HG03159 (cell line): Measurements from ENCODE around the gene ESRRA.
"Not testable (repeated sequence)": the region's sequence is repeated elsewhere in the genome, so short reads cannot be mapped to it uniquely, and the experiment has no call there.

Source experiments
- ATAC-seq: cut with Tn5 transposase; IDR thresholded peaks from one replicate; pipeline ENCODE4 v1.9.1; 2021; ENCODE audit warnings: mild to moderate bottlenecking, moderate library complexity; ENCODE audit not compliant: unreplicated experiment

Gene ESRRA

DNA sequence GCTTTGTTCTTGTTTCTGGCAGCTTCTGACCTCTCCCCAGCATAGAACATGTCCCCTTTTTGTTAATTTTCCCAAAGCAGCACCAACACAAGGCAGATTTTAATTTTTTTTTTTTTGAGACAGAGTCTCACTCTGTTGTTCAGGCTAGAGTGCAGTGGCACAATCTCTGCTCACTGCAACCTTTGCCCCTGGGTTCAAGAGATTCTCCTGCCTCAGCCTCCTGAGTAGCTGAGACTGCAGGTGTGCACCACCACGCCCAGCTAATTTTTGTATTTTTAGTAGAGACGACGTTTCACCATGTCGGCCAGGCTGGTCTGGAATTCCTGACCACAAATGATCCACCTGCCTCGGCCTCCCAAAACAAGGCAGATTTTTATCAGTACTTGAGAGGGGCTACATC lies 2.5 kb downstream of the ESRRA start:
- not testable (repeated sequence) for ATAC-seq

DNA sequence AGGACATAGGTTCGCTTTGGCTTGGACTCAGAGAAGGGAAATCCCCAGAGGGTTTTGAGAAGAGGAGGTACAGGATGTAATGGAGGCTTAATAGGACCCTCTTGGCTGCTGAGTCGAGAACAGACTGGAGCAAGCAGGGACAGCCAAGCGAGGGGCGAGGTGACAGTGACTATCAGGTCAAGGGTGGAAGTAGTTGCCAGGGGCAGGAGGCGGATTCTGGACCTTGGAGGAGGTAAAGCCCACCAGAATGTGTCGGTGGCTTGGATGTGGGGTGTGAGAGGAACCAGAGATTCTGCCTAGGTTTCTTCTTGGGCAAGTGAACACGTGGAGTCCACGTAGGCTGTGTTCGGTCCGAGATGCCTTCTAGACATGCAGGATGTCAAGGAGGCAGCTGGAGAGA lies 7.6 kb downstream of the ESRRA start:
- no peak for ATAC-seq

DNA sequence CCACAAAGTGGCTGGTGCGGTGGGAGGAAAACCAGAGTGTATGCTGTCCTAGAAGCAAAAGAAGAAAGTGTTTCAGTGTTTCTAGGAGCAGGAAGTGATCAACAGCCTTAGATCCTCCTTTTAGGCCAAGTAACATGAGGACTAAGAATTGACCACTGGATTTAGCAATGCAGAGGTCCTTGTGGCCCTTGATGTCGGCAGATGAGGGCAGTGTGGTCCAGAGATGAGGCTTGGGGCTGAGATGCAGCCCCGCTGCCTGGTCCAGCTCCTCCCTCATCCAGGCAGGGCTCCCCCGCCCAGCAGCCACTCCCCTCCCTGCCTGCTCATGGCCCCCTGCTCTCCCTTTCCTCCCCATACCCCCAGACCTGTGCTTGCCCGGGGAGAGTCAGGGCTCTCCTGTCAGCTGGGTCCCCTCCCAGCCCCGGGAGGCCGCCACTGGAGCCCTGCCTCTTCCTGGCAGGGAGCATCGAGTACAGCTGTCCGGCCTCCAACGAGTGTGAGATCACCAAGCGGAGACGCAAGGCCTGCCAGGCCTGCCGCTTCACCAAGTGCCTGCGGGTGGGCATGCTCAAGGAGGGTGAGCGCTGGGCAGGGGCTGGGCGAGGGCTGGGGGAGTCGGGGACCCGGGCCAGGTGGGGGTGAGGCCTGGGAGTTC lies 8.3 kb downstream of the ESRRA start:
- ATAC-seq = no peak

DNA sequence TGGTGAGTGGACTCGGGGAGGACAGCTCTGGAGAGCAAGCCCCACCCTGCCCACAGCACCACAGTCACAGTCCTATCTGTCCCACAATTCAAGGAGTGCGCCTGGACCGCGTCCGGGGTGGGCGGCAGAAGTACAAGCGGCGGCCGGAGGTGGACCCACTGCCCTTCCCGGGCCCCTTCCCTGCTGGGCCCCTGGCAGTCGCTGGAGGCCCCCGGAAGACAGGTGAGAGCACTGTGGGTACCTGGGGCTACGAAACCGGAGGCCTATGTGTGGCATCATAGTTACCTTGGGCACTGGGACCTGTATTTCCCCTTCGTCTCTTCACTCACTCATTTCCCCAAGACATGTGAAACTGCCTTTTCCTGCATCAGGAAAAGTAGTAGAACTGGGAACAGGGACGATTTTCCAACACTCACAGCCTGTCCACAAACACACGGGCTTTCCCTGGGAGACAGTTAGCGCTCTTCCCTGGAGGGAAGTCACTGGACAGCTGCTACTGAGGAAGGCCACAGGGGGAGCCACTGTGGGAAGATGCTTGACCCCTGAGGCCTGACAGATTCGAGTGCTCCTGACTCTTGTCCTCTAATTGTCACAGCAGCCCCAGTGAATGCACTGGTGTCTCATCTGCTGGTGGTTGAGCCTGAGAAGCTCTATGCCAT lies 9.0 kb downstream of the ESRRA start:
- no peak for ATAC-seq

DNA sequence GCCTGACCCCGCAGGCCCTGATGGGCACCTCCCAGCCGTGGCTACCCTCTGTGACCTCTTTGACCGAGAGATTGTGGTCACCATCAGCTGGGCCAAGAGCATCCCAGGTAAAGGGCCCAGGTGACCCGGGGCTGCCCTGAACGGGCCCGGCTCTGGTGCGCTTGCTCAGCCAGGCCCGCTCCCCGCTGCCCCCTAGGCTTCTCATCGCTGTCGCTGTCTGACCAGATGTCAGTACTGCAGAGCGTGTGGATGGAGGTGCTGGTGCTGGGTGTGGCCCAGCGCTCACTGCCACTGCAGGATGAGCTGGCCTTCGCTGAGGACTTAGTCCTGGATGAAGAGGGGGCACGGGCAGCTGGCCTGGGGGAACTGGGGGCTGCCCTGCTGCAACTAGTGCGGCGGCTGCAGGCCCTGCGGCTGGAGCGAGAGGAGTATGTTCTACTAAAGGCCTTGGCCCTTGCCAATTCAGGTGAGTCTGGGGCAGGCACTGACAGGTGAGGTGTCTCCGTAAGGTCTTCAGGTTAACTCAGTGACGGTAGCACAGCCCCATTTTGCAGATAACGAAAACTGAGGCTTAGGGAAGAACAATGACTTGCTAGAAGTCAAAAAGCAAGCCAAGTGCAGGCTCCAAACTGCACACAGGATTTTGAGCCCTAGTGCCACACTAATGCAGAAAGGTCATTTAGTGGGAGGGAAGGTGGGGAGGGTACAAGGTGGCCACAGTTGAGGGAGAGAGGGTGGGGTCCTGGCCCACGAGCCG lies 9.7 kb downstream of the ESRRA start:
- ATAC-seq = no peak

DNA sequence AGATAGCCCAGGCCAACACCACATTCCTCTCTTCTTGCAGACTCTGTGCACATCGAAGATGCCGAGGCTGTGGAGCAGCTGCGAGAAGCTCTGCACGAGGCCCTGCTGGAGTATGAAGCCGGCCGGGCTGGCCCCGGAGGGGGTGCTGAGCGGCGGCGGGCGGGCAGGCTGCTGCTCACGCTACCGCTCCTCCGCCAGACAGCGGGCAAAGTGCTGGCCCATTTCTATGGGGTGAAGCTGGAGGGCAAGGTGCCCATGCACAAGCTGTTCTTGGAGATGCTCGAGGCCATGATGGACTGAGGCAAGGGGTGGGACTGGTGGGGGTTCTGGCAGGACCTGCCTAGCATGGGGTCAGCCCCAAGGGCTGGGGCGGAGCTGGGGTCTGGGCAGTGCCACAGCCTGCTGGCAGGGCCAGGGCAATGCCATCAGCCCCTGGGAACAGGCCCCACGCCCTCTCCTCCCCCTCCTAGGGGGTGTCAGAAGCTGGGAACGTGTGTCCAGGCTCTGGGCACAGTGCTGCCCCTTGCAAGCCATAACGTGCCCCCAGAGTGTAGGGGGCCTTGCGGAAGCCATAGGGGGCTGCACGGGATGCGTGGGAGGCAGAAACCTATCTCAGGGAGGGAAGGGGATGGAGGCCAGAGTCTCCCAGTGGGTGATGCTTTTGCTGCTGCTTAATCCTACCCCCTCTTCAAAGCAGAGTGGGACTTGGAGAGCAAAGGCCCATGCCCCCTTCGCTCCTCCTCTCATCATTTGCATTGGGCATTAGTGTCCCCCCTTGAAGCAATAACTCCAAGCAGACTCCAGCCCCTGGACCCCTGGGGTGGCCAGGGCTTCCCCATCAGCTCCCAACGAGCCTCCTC lies 10.6 kb downstream of the ESRRA start:
- not testable (repeated sequence) for ATAC-seq

DNA sequence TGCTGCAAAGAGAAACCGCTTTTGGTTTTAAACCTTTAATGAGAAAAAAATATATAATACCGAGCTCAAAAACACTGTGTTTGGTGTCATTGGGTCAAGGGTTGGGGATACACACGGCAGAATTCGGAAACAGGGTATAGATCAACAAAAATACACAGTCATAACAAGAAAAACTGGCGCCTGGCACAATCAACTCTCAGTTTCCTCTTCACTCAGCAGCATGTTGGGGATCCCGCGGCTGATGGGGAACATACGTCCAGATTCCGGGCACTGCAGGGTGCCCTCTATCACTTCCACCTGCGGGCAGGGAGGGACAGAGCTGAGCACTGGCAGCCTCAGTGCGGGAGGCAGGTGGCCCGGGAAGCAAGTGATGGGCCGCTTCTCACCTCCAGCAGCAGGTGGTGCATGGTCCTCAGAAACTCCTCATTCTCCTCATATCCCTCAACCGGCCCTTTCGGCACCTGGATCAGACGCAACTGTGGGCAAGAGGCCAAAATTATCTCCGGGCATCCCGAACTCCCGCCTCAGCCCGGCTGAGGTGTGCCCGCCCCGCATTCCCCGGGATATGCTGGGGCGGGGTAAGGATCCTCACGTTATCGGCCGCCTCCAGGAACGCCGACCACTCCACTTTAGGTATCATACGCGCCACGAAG lies 11.5 kb downstream of the ESRRA start:
- no peak for ATAC-seq

DNA sequence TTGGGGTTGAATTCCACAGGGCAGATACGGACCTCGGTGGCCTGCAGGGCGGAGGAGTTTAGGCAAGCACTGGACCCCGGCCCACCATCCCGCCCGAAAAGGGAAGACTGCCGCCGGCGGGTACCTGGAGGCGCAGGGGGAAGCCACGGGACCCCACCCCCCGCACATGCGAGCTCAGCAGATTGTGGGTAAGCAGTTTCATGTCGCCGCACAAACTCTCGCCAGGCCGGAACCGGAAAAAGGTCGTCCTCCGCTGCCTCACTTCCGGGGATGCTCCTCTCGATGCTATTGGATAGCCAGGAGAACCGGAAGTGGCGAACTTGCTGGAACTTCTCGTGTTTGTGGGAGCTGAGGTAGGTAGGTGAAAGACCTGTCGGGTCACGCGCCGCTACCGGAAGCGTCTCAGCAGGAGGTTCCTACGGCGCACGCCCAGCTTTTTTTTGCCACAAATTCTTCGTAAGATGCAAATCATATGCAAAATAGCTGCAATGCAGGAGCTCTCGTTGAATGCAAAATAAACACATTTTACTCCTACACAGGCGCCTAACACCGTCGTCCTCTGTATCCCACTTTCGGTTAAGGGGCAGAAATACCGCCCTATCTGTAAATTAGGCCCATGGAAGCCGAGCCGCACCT lies 12.1 kb downstream of the ESRRA start, which contains the start of gene TRMT112:
Gene TRMT112 (minus strand): TSS at position 235 of the 636 bp plus-strand sequence. CDS start 33 bp downstream, at position 202.
- peak; percentile 60 for ATAC-seq

DNA sequence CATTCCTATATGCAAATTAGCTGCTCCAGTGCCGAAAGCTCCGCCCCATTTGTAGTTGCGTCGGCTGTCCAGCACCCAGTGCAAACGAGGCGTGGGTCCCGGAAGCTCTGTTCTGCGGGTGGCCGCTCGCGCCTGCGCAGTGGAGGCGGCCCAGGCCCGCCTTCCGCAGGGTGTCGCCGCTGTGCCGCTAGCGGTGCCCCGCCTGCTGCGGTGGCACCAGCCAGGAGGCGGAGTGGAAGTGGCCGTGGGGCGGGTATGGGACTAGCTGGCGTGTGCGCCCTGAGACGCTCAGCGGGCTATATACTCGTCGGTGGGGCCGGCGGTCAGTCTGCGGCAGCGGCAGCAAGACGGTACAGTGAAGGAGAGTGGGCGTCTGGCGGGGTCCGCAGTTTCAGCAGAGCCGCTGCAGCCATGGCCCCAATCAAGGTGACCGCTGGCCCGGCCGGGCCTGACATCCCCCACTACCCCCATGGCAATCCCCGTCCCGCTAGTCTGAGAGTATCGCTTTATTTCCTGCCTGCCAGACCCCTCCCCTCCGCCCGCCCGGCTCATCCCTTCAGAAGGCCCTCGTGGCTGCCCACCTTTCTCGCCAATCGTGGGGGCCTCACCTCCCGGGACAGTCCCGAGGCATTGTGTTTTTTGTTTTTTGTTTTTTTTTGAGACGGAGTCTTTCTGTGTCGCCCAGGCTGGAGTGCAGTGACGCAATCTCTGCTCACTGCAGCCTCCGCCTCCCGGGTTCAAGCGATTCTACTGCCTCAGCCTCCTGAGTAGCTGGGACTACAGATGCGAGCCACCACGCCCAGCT lies 12.8 kb downstream of the ESRRA start, which contains the start of gene PRDX5:
Gene PRDX5 (plus strand): TSS at position 161 of the 805 bp plus-strand sequence. CDS start 95 bp downstream, at position 256.
- peak; percentile 71 for ATAC-seq

DNA sequence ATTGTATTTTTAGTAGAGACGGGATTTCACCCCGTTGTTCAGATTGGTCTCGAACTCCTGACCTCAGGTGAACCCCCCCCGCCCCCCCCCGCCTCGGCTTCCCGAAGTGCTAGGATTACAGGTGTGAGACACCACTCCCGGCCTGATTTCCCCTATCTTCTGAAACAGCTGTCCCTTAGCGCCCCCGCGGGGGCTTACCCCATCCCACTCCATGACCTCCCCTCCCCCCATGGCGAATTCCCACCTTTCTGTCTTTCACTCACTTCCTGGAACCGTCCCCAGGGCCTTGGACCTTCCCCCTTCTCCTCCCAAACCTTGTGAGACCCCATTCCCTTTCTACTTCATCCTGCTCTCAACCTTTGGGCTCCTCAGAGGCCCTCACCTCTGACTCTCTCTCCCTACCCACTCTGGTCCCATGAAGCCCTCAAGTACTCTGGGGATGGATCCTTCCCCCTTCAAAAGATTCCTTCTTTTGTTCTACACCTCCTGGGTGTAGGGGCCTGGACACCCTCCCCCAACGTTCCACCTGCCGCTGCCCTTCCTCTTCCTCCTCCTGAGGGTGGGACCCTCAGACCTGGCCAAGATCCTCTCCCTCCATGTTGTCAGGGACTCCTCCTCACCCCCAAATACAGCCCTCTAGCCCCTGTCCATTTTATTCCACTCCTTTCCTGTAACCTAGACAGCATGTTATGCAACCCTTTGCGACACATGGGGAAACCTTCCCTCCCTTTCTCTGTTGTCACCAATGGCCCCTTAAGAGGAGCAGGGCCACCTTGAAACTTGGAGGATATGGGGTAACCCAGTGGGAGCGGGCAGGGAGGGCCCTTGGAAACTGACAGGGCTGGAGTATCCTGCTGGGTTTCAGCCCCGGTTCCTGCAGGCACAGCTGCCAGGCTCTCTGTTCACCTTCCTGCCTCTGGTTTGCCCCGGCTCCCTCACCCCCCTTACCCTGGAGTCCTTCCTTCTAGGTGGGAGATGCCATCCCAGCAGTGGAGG lies 13.7 kb downstream of the ESRRA start:
- ATAC-seq = no peak

DNA sequence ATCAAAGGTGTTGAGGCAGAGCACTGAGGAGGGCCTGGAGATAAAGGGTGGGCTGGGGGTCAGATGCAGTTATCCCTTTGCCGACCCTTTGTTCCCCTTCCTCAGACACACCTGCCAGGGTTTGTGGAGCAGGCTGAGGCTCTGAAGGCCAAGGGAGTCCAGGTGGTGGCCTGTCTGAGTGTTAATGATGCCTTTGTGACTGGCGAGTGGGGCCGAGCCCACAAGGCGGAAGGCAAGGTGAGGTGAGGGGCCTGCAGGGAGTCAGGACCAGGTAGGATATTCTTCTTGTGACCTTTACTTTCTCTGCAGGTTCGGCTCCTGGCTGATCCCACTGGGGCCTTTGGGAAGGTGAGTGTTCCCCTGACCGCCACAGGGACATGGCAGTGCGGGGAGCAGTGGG lies 15.2 kb downstream of the ESRRA start:
- ATAC-seq = no peak

DNA sequence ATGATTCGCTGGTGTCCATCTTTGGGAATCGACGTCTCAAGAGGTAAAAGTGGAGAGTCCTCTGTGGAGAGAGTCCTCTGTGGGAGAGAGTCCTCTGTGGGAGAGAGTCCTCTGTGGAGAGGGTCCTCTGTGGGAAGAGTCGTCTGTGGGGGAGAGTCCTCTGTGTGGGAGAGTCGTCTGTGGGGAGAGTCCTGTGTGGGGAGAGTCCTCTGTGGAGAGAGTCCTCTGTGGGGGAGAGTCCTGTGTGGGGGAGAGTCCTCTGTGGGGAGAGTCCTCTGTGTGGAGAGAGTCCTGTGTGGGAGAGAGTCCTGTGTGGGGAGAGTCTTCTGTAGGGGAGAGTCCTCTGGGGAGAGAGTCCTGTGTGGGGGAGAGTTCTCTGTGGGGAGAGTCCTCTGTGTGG lies 15.7 kb downstream of the ESRRA start:
- no peak for ATAC-seq

DNA sequence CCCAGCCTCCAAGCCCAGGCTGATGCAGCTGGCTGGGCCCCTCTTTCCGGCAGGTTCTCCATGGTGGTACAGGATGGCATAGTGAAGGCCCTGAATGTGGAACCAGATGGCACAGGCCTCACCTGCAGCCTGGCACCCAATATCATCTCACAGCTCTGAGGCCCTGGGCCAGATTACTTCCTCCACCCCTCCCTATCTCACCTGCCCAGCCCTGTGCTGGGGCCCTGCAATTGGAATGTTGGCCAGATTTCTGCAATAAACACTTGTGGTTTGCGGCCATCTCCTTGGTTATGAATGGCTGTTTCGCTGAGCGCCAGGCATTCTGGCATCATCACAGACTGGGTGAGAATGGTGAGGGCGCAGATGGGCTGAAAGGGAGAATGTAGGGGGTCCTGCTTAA lies 16.2 kb downstream of the ESRRA start:
- ATAC-seq = no peak

DNA sequence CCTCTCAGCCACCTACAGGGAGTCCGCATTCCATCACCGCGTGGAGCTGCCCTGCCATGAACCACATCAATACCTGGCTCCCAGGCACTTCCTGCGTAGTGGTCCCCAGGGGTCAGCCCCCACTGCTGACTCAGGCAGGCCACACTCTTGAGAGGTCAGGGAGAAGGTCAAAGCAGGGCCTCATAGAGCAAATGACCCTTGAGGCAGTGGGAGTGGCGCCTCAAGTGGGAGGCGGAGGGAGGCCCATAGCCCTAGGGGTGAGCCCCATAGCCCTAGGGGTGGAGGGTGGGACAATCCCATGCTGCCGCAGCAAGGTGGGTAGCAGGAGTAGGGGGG lies 17.6 kb downstream of the ESRRA start:
- no peak for ATAC-seq

DNA sequence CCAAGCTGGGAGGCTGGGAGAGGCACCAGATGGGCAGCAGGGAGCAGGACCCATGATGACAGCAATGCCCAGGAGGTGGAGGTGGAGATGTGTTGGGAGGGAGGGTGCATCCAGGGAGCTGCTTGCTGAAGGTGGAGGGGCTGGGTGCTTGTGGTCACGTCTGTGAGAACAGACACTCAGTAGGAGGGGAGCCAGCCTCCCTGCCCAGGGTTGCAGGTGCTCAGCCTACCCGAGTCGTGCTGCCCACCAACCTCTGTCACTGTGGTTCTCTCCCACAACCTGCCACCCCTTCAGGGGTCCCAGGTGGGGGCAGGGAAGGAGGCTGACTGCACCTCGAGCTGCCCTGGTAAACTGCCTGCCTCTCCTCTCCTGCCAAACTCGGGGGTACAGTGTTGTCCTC lies 18.0 kb downstream of the ESRRA start:
- ATAC-seq = no peak

DNA sequence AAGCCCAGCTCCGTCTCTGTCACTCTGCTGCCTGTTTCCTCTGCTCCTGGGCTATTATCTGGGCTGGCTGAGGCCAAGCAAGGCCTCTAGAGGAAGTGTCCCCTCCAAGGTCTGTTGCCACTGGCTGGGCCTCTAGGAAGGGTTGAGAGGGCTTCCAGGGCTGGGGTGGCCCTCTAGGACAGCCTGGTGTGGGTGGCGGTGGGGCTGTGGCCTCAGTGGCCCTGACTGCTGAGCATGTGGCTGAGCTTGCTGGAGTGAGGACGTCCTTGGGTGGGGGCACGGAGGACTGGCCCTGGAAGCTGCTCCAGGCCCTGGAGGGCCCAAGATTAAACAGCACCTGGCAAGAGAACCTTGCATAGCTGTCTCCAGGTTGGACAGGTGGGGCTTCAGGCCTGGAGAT lies 18.7 kb downstream of the ESRRA start:
- ATAC-seq = not testable (repeated sequence)

DNA sequence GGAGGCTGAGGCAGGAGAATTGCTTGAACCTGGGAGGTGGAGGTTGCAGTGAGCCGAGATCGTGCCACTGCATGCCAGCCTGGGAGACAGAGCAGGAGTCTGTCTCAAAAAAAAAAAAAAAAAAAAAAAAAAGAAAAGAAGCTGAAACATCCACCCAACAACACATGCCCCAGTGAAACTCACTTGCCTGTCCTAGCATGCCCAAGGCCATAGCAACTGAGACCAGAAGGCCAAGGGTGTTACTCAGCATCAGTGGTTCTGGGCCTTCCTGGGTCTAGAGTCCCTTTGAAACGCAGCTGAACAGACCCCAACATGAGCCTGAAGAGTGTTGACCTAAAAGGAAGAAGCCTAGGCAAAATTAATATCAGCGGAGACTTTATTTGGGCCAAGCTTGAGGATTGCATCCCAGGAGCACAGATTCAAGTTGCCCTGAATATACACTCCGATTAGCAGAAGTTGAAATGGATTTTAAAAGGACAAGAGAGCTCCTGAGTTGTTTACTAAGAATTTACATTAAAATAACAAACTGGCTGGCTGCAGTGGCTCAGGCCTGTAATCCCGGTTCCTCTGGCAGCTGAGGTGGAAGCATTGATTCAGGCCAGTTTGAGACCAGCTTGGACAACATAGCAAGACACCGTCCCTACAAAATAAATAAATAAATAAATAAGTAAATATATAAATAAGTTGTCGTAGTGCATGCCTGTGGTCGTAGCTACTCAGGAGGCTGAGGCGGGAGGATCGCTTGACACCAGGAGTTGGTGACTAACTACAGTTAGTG lies 19.6 kb downstream of the ESRRA start:
- no peak for ATAC-seq
